ENCODE data around the gene AFAP1.

DNA sequence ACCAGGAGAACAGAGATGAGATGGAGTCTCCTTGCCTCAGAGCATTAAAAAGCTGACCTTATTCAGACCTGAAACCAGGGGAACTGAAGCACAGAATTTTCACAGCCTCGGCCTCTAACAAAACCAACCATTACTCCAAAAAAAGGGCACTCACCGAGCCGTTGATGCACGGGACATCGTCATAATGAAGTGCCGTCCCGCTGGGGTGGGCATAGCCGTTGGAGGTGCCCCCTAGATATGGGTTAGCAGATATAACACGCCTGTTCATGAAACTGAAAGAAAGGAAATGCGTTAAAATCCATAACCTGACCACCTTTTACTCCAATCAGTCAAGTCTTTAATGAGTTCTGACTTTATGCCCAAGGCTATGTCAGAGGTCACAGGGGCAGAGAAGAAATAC, 153.6 kb downstream of the AFAP1 start:
- TF ChIP-seq CTCF (conservative IDR thresholded peaks at IDR 0.05; ENCODE audit: low read length) (no peak), EZH2phosphoT487 (IDR thresholded peaks at IDR 0.05; ENCODE audit: borderline replicate concordance, low read depth, low read length) (no peak)
